Renal cortex interstitium (tissue), 11 donors: ENCODE results near the gene GAL. TPM values are rescaled to one million over a fixed set of nuclear protein-coding genes. Genes with fewer than 3 reads are reported as not detected.

Experiments
- DNase-seq, 11 donors: peaks; one replicate each; pipeline ENCODE4 v3.0.0-alpha.2; 2013; ENCODE audit warnings: low read depth in 9 of 11, low spot score in 4 of 11; ENCODE audit errors: extremely low read depth in 1 of 11
- polyA plus RNA-seq, 3 donors: library from polyadenylated mRNA; unstranded; fragments of 120-200 nt; gene quantifications; one replicate each; pipeline ENCODE4 v1.2.1, GENCODE V29; 2013; ENCODE audit not compliant: insufficient read length in 3 of 3

Gene GAL
- polyA plus RNA-seq, 3 donors, result 0.30 to 0.39 (median 0.33) TPM

DNA sequence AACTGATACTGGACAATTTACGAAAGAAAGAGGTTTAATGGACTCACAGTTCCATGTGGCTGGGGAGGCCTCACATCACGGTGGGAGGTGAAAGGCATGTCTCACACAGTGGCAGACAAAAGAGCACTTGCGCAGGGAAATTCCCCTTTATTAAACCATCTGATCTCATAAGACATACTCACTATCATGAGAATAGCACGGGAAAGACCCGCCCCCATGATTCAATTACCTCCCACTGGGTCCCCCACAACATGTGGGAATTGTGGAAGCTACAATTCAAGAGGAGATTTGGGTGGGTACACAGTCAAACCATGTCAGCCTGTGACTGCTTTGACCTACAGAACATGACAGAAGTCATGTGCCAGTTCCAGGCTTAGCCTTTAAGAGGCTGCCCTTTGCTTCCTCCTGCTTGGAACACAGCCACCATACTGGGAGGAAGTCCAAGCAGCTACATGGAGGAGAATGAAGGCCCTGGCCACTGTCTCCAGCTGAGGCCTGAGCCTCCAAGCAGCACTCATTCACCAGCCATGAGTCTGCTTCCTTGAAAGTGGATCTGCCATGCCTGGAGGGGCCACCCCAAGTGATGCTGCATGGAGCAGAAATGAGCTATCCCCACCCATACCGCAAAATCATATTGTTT, 10.9 kb upstream of the GAL start:
- DNase-seq, result no peak

GRCh38 chr11:68673991-68674390, 10.4 kb upstream of the GAL start:
- no peak for DNase-seq

DNA sequence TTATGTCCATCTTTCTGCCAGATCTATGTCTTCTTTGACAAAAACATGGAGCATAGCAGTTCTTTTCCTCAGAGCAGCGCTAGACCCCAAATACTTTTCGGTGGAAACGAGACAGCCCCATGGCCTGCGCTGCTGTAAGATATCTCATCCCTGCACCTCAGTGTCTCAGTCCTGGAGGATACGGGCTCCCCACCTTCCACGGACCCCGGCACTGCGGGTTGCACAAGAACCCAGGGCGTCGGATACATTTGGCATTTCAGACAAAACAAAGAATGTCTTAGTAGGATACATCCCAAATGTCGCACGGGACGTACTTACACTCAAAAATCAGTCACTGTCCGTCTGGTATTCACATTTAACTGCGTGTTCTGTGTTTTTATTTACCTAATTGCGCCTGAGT, 9.9 kb upstream of the GAL start:
- DNase-seq, result no peak

DNA sequence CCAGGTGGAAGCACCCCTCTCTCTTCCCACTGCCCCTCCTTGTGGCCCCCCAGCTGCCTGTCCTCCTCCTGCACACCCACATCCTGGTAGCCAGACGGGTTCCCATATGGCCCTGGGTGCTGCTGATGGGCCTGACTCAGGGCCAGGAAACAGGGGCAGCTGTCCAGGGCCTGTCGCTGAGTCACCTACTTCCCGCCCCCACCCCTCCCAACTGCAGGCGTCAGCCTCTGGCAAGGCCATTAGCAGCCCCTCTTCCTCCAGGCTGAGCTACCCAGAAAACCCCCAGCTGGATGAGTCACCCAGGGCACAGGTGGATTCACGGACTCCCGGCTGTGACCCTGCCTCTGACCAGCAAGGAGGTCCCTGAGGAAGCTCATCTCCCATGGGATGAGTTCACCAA, 6.9 kb upstream of the GAL start:
- peak in 1 of 11 donors; percentile 29 for DNase-seq

- DNase-seq, result no peak
These were observed 6.3 kb upstream of the GAL start for GRCh38 chr11:68678031-68678441.

DNA sequence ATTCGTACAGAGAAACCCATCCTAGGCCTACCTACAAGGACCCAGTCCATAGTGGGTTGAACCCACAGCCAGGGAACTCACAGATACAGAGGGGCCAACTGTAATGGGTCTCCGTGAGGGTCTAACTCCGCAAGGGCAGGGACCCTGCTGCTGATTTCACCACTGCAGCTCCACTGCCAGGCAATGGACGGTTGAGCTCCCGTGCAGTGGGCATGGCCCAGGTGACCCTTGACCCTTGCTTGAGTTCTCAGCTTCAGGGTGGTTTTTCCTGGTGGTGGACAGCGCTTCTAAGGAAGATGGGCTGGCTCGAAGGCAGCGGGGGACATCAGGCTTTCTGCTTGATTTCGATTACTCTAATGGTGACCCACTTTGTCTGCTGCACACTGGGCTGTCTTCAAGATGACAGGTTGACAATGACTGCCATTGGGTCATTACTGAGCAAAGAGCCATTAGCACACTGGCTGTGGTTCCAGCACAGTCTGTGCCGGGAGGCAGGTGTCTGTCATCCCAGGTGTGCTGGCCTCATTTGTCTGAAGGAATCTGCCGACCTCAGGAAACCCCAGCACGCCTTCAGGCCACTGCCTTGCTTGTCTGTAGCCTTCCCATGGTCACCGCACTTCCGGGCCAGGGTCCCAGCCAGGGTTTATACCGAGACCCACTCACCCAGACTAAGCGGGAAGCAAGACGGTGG, 3.7 kb upstream of the GAL start:
- no peak for DNase-seq

GRCh38 chr11:68682531-68682961, 1.8 kb upstream of the GAL start:
- no peak for DNase-seq

DNA sequence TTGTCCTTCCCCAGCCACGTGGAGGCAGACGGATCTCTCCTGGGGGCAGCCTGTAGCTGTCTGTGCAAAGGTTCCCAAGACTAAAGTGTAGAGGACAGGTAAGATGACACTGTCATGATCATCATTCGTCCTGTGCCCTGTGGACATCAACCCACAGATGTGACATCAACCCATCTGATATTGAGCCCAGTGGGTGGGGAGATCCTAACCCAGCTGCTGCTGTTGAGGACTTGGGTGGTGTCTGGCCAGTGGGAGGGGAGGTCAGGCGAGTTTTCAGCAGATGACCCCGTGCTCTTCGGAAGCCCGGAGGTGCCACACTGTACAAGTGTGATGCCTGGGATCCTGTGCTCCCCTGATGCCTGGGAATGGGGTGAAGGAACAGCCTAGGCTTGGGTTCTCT, 1.2 kb upstream of the GAL start:
- DNase-seq, result no peak

DNA sequence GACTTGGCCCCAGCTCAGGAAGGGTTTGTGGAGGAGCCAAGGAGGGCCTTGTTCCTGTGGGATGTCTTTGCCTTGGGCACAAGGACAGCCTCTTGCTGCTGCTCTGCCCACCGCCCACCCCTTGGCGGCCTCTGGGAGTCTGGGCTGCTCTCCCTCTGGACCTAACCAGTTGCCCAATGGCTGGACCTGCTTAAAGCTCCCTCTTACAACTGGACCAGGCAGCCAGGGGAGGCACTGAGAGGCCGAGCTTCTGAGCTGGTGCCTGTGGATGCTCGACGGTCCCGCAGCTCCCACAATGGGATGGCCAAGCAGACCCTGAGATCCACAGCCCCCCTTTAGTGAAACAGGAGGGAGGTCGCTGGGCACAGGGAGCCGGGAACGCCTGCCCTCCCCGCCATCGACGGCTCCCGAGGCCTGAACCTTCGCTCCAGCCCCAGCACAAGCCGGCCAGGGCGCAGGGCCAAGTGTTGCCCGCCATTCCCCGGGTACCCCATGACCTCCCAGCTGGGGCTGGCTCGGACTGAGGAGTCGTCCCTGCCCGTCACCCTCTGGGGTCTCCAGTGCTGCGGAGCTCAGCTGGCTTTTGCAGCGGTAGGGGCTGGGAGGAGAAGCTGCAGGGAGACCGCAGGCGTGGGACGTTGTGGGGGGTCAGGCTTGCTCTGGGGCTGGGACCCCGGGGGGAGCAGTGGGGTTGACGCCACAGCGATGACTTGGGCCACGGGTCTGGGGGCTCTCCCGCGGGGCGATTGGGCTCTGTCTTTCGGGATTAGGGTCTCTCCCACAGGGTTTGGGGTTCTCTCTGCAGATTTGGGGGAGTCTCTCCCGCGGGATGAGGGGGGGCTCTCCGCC, 584 bp upstream of the GAL start:
- DNase-seq, result no peak

- DNase-seq, result no peak
These were observed 1.5 kb downstream of the GAL start for GRCh38 chr11:68685656-68686380.

GRCh38 chr11:68686486-68686885, 2.1 kb downstream of the GAL start:
- DNase-seq, result no peak

GRCh38 chr11:68687311-68687710, 3.0 kb downstream of the GAL start:
- no peak for DNase-seq

DNA sequence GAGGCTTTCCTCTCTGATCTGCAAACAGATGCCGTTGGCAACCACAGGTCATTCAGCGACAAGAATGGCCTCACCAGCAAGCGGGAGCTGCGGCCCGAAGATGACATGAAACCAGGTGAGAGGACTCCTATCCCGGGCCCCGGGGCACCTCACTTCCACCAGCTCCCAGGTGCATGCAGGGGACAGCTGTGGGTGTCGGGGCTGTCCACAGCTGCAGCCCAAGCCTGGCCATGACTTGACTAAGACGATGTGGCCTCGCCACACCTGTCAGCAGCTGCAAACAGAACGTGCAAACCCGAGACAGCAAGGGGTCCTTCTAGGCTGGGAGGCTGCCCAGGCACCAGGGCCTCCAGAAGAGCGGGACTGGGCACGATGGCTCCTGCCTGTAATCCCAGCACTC, 3.6 kb downstream of the GAL start:
- no peak for DNase-seq

- no peak for DNase-seq
These were observed 4.5 kb downstream of the GAL start for GRCh38 chr11:68688881-68689280.

DNA sequence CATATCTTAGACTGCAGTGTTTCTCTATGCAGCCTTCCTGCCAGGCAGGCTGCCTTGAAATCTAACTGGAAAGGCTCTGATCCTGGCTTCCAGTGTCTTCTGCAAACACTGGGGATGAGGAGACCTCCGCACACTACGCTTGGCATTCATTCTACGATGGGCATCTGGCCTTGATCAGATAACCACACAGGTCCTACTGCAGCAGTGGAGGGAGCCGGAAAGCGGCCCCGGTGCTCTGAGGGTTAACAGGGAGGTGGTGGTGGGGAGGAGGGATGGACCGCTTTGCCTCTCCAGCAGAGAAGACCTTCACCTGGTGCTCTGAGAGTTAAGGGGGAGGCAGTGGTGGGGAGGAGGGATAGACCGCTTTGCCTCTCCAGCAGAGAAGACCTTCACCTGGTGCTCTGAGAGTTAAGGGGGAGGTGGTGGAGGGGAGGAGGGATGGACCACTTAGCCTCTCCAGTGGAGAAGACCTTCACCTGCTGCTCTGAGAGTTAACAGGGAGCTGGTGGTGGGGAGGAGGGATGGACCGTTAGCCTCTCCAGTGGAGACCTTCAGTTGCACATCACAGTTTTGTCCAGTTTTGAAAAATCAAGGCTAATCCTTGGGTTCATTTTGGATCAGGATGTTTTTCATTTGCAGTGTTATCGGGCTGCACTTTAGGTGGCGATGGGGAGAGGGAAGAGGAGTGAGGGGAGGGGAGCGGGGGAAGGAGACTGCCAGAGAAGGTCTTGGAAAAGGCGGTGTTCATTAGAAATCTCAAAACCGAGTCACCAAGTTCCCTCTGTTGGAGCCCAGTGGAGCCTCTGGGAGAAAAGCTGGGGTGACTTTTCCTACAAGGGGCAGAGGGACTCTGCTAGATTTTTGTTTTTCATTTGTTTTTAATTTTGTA, 5.6 kb downstream of the GAL start:
- DNase-seq, result no peak

DNA sequence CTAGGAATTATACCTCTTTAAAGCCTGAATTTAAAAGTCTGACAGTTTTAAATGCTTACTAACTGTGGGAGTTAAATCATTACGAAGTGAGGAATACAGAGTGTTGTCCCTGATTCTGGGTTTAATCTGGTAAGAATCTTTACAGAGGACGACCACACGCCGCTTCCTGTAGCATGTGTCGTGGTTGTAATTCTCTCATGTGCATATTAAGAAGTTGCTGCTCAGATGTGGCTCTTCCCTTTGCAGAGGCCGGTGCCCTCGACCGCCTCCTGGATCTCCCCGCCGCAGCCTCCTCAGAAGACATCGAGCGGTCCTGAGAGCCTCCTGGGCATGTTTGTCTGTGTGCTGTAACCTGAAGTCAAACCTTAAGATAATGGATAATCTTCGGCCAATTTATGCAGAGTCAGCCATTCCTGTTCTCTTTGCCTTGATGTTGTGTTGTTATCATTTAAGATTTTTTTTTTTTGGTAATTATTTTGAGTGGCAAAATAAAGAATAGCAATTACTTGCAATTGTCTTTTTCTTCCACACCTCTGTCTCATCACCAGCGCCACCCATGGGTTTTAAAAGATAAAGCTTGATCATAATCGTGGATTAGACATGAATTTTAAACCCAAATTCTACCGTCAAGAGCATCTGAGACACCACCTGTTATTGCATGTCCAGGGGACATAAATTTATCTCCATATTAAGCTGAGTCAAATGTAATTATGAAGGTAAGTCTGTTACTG, 6.5 kb downstream of the GAL start:
- DNase-seq, result no peak

GRCh38 chr11:68691402-68691784, 7.0 kb downstream of the GAL start:
- DNase-seq, result no peak

GRCh38 chr11:68692115-68692514, 7.8 kb downstream of the GAL start:
- no peak for DNase-seq
